ENCODE data around the gene MECP2. TPM values are rescaled to one million over a fixed set of nuclear protein-coding genes. Genes with fewer than 3 reads are reported as not detected.

The MECP2 gene
- total and polyA plus RNA-seq, 2 donors (not counting 1 experiment from before 2014, with no cell fraction given) = 20.0 to 122 TPM

- DNase-seq (no peak), ATAC-seq (ENCODE audit: low read depth) (no peak)
- Histone ChIP-seq H3K27me3 (replicated peaks in 1 of 4; ENCODE audit: control extremely low read depth in 1 of 4, control insufficient read depth in 3 of 4, insufficient read depth in 4 of 4, low read length in 3 of 4) (no peaks in the 10 kb centered on the region), H3K27ac (ENCODE audit: low read length in 2 of 2) (peak overlapping the region in 1 of 2 donors; percentile 74), H3K79me2 (ENCODE audit: control insufficient read depth, insufficient read depth, low read length) (peaks cover 24% of the 10 kb centered on the region), H3K36me3 (replicated peaks in 1 of 2; ENCODE audit: control extremely low read depth in 1 of 2, control insufficient read depth in 1 of 2, extremely low read depth in 1 of 2, insufficient read depth in 2 of 2, low read length in 1 of 2) (peaks cover 0 to 20% of the 10 kb centered on the region in 2 experiments), H2AFZ (ENCODE audit: insufficient read depth, low read depth, low read length, poor library complexity, severe bottlenecking) (no peak overlapping the region), H3K9ac (ENCODE audit: low read length) (no peak overlapping the region), H3K4me1 (ENCODE audit: control insufficient read depth in 2 of 2, insufficient read depth in 2 of 2, low read length in 2 of 2) (peaks cover 6 to 21% of the 10 kb centered on the region in 2 donors), H4K20me1 (ENCODE audit: control insufficient read depth, insufficient read depth, low read length, poor library complexity, severe bottlenecking) (no peaks in the 10 kb centered on the region), H3K9me3 (ENCODE audit: control extremely low read depth in 1 of 3, control insufficient read depth in 2 of 3, insufficient read depth in 1 of 3, low read length in 2 of 3) (no peaks in the 10 kb centered on the region), H3K4me2 (replicated peaks; ENCODE audit: low read depth, low read length, poor library complexity, severe bottlenecking) (peak overlapping the region; percentile 81), H3K4me3 (ENCODE audit: control extremely low read depth in 1 of 5, extremely low read depth in 1 of 5, insufficient read depth in 1 of 5, low read depth in 2 of 5, low read length in 4 of 5) (no peak overlapping the region)
- no peak overlapping the region for H3K4me3 Mint-ChIP-seq
- H3K9me3 Mint-ChIP-seq (ENCODE audit: insufficient read depth) = no peaks in the 10 kb centered on the region
- ChIA-PET CTCF (interaction anchor here (0.6 to 1.8 kb wide), 5 partner anchors 18 to 116 kb away, joined by 3 to 5 read pairs (median 4); no protein-coding TSS in a partner anchor), POLR2A (interaction anchor here (1.5 kb wide), 1 partner anchor 50 kb away, joined by 11 read pairs; the partner anchor contains the start of gene HCFC1)
- no peak for TF ChIP-seq CTCF (IDR thresholded peaks at IDR 0.05)
- no peak for TF ChIP-seq EZH2 (IDR thresholded peaks at IDR 0.05; ENCODE audit: borderline replicate concordance, insufficient read depth, low read depth, low read length, poor library complexity, severe bottlenecking)
- peak overlapping the region; percentile 26 for H3K27ac Mint-ChIP-seq
- no peaks in the 10 kb centered on the region for H3K27me3 Mint-ChIP-seq
- peaks cover 14% of the 10 kb centered on the region for H3K4me1 Mint-ChIP-seq
- WGBS (ENCODE audit: insufficient coverage) = 38% methylated on average over 5 of the region's 11 CpGs
- intact Hi-C loops (cut with micrococcal nuclease) = no loop called here
These were observed 76.3 kb downstream of the MECP2 start for GRCh38 chrX:154021131-154021611.

GRCh38 chrX:154020536-154021115, 76.9 kb downstream of the MECP2 start:
- no peak for ATAC-seq (ENCODE audit: low read depth)
- Histone ChIP-seq H3K4me3 (ENCODE audit: control extremely low read depth in 1 of 5, extremely low read depth in 1 of 5, insufficient read depth in 1 of 5, low read depth in 2 of 5, low read length in 4 of 5) (peak overlapping the region in 4 of 5 experiments; percentile 49 to 63 (median 58)), H3K4me1 (ENCODE audit: control insufficient read depth in 2 of 2, insufficient read depth in 2 of 2, low read length in 2 of 2) (peaks cover 6 to 21% of the 10 kb centered on the region in 2 donors), H3K36me3 (replicated peaks in 1 of 2; ENCODE audit: control extremely low read depth in 1 of 2, control insufficient read depth in 1 of 2, extremely low read depth in 1 of 2, insufficient read depth in 2 of 2, low read length in 1 of 2) (peaks cover 0 to 25% of the 10 kb centered on the region in 2 experiments), H2AFZ (ENCODE audit: insufficient read depth, low read depth, low read length, poor library complexity, severe bottlenecking) (peak overlapping the region; percentile 64), H3K27ac (ENCODE audit: low read length in 2 of 2) (peak overlapping the region; percentile 40 to 74), H3K9ac (ENCODE audit: low read length) (peak overlapping the region; percentile 68), H3K79me2 (ENCODE audit: control insufficient read depth, insufficient read depth, low read length) (peaks cover 24% of the 10 kb centered on the region), H3K27me3 (replicated peaks in 1 of 4; ENCODE audit: control extremely low read depth in 1 of 4, control insufficient read depth in 3 of 4, insufficient read depth in 4 of 4, low read length in 3 of 4) (no peaks in the 10 kb centered on the region), H3K4me2 (replicated peaks; ENCODE audit: low read depth, low read length, poor library complexity, severe bottlenecking) (peak overlapping the region; percentile 81), H3K9me3 (ENCODE audit: control extremely low read depth in 1 of 3, control insufficient read depth in 2 of 3, insufficient read depth in 1 of 3, low read length in 2 of 3) (no peaks in the 10 kb centered on the region), H4K20me1 (ENCODE audit: control insufficient read depth, insufficient read depth, low read length, poor library complexity, severe bottlenecking) (no peaks in the 10 kb centered on the region)
- H3K4me3 Mint-ChIP-seq = peak overlapping the region; percentile 88
- WGBS (ENCODE audit: insufficient coverage) = 12% methylated on average over 6 of the region's 9 CpGs
- peaks cover 18% of the 10 kb centered on the region for H3K4me1 Mint-ChIP-seq
- intact Hi-C loops (cut with micrococcal nuclease) = no loop called here
- ChIA-PET POLR2A (interaction anchor here (0.6 to 1.5 kb wide), 3 partner anchors 28 to 94 kb away, joined by 3 to 11 read pairs (median 5); partner anchors contain the start of gene HCFC1), CTCF (interaction anchor here (0.6 to 3.9 kb wide), 8 partner anchors 17 to 116 kb away, joined by 3 to 21 read pairs (median 3); no protein-coding TSS in a partner anchor)
- DNase-seq = no peak
- H3K9me3 Mint-ChIP-seq (ENCODE audit: insufficient read depth) = no peaks in the 10 kb centered on the region
- TF ChIP-seq CTCF (IDR thresholded peaks at IDR 0.05) (no peak), EZH2 (IDR thresholded peaks at IDR 0.05; ENCODE audit: borderline replicate concordance, insufficient read depth, low read depth, low read length, poor library complexity, severe bottlenecking) (no peak)
- H3K27ac Mint-ChIP-seq = peak overlapping the region; percentile 91
- H3K27me3 Mint-ChIP-seq = no peaks in the 10 kb centered on the region

Data from B cell (primary cell).